GM12864 (cell line): ENCODE measurements around the gene CNGB1.

ENCODE experiments used
- DNase-seq: peaks from one replicate; pipeline ENCODE4 v3.0.0-alpha.2; 2011; ENCODE audit warnings: low read depth
- H3K4me3 ChIP-seq: 2 replicates; pipeline ENCODE4 v1.5.1; 2011; ENCODE audit warnings: mild to moderate bottlenecking, low read depth, low read length, control low read depth
- TF ChIP-seq, protein P1 (sequence below): IDR thresholded peaks from 2 replicates; pipeline ENCODE4 v1.5.1; 2011; ENCODE audit warnings: low read depth, mild to moderate bottlenecking, moderate library complexity, low read length, control low read depth, inconsistent platforms; ENCODE audit errors: missing control alignments

Gene CNGB1

DNA sequence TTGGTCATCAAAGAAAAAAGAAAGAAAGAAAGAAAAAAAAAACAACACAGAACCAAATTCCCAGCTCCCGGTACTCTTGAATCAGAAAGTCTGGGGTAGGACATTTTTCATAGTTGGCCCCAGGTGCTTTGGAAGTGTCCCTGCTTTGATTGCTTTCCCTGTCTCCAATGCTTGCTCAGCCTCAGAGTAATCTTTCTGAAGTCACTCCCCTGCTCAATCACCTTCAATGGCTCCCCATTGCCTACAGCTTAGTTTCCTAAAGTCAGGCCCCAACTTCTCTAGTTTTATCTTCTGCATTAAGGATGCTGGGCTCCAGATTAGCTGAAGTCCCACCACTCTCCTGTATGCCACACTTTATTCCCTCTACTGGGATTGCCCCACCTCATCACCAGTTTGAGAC lies 17.1 kb downstream of the CNGB1 start:
- TF ChIP-seq, protein P1, sequence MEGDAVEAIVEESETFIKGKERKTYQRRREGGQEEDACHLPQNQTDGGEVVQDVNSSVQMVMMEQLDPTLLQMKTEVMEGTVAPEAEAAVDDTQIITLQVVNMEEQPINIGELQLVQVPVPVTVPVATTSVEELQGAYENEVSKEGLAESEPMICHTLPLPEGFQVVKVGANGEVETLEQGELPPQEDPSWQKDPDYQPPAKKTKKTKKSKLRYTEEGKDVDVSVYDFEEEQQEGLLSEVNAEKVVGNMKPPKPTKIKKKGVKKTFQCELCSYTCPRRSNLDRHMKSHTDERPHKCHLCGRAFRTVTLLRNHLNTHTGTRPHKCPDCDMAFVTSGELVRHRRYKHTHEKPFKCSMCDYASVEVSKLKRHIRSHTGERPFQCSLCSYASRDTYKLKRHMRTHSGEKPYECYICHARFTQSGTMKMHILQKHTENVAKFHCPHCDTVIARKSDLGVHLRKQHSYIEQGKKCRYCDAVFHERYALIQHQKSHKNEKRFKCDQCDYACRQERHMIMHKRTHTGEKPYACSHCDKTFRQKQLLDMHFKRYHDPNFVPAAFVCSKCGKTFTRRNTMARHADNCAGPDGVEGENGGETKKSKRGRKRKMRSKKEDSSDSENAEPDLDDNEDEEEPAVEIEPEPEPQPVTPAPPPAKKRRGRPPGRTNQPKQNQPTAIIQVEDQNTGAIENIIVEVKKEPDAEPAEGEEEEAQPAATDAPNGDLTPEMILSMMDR: no peak
- no peak overlapping the region for H3K4me3 ChIP-seq
- DNase-seq: no peak

- TF ChIP-seq, protein P1: no peak
- no peak for DNase-seq
- no peak overlapping the region for H3K4me3 ChIP-seq
Observed at GRCh38 chr16:57952909-57953308, 18.0 kb downstream of the CNGB1 start.

DNA sequence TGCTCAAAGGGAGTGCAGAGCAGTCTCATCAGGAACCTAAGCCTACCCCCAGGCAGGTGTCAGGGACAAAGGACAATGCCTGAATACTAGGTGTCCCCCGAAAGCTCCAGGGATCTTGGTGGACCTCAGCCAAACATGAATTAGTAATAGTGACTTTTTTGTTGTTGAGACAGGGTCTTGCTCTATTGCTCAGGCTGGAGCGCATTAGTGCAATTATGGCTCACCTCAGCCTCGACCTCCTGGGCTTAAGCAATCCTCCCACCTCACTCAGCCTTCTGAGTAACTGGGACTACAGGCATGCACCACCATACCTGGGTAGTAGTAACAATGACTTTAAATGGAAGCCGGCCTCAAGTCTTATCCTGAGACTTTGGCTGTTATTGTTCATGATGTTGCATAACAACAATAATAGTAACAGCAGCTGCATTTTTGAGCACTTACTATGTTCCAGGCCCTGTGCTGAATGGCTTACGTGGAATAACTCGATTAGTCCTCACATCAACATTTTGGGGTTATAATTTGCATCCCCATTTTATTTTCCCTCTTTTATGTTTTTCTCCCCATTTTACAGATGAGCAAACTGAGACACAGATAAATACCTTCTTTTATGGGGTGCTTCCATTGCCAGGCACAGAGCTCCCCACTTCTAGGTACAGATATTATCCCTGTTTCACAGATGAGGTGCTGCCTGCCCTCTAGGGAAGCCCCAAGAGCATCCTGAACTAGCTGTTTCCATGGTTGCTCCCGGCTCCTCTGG lies 19.5 kb downstream of the CNGB1 start:
- DNase-seq: no peak
- no peak overlapping the region for H3K4me3 ChIP-seq
- TF ChIP-seq, protein P1: no peak

DNA sequence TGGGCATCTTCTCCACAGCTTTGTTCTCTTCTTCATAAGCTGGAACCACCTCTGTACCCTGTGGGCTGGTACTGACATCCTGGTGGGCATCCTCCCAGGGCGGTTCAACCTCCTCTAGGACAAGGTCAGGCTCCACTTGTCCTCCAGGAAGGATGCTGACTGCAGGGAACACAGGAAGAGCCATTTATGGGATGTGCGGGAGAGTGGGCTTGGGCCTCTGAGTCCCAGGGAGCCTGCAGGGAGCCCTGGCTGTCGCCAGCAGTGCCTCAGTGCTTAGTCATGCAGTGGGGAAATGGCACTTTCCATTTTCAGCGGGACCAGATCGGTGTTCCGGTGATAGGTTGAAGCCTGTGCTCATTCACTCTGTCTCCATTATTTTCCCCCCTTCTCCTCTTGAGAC lies 20.5 kb downstream of the CNGB1 start:
- TF ChIP-seq, protein P1: no peak
- H3K4me3 ChIP-seq: no peak overlapping the region
- DNase-seq: no peak

DNA sequence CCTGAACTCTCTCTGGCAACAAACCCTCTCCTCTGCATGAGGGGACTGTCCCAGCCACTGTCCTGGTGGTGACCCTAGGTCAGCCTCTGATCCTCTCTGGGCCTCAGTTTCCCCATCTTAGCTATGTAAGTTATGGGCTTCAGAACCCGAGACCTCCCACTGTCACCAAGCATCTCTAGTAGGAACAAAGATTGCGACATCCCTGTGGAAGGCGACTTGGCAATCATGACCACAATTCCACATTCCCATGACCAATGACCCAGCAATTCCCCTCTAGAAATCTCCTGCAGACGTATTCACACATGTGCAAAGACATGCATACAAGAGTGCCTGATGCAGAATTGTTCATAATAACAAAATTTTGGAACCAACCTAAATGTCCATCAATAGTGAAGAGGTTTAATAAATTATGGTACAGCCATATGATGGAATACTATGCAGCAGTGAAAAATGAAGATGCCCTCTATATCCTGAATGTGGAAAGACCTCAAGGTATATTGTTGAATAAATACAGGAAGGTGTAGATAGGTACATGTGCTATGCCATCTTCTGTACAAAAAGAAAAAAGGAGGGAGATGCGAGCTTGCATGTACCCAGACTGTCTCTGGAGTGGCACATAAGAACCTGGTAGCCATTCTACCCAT lies 21.2 kb downstream of the CNGB1 start:
- TF ChIP-seq, protein P1: no peak
- no peak for DNase-seq

DNA sequence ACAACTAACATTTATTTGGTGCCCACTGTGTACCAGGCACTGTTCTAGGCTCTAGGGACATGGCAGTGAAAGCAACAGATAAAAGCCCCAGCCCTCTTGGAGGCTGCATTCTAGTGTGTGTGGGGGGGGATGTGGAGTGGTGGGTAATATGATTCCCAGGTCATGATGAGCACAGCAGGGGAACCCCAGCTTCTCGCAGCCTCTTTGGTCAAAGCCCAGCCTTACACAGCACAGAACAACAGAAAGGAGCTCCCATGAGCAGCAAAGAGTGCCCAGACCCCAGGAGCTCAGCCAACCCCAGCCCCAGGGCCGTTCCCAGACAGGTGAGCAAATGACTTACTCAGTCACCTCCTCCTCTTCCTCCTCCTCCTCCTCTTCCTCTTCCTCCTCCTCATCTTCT lies 21.9 kb downstream of the CNGB1 start:
- no peak for DNase-seq
- H3K4me3 ChIP-seq: no peak overlapping the region
- TF ChIP-seq, protein P1: no peak

More for the DNA sequence above, 21.2 kb downstream of the CNGB1 start:
- no peak overlapping the region for H3K4me3 ChIP-seq
